HepG2 (cell line): ENCODE results near the gene IMMT. TPM values are rescaled to one million over a fixed set of nuclear protein-coding genes. Genes with fewer than 3 reads are reported as not detected.
A peak's percentile ranks its signal among the peaks of the same experiment; 100 is the strongest.

Experiments used
- ATAC-seq: fragments of 200-7000 bp; cut with Tn5 transposase; 3 replicates; pipeline ENCODE4 v1.9.1; 2020; ENCODE audit warnings: mild to moderate bottlenecking, moderate library complexity
- BruUV-seq: library from RNA; stranded (reverse); fragments of 400-500 nt; replicated peaks from 2 replicates; lab custom pipeline; 2021; lab: Mats Ljungman, UMichigan
- CTCF ChIA-PET: fragments of 300-600 bp; formaldehyde crosslinking; extraction: SDS; loops from one replicate; lab custom pipeline; 2021; ENCODE audit warnings: low total read pairs, inconsistent platforms, low intra/inter-chr PET ratio; lab: Yijun Ruan, JAX
- POLR2A ChIA-PET: fragments of 350-600 bp; sonication (Branson Sonifier 250); formaldehyde crosslinking; loops from one replicate; lab custom pipeline; 2020; ENCODE audit warnings: antibody characterized with exemption, inconsistent platforms; lab: Yijun Ruan, JAX
- DNase-seq: peaks from one replicate; pipeline ENCODE4 v3.0.0-alpha.2; 2015; ENCODE audit warnings: low spot score
- FAIRE-seq: peaks from 3 replicates; lab custom pipeline; 2011; peaks lifted over from hg19 to GRCh38; lab: Jason Lieb, UNC
- H2AFZ ChIP-seq: one replicate; pipeline ENCODE4 v1.6.1; 2011; ENCODE audit warnings: low read length, inconsistent platforms
- H3K27ac ChIP-seq: fragments of 300-600 bp; 3 replicates; pipeline ENCODE4 v1.8.0; 2011; ENCODE audit warnings: mixed run types, mild to moderate bottlenecking, mixed read lengths, low read length, inconsistent platforms; ENCODE audit not compliant: insufficient read depth; ENCODE audit errors: extremely low read length
- H3K27me3 ChIP-seq, 2 experiments: fragments of 200-600 bp in 1 of 2; 2 replicates in 1 of 2; 3 replicates in 1 of 2; pipeline versions ENCODE4 v1.6.0 to v1.8.0; 2011; ENCODE audit warnings: low read length in 2 of 2, mild to moderate bottlenecking in 2 of 2, moderate library complexity in 2 of 2, inconsistent platforms in 1 of 2; ENCODE audit not compliant: insufficient read depth in 2 of 2, control insufficient read depth in 1 of 2
- H3K36me3 ChIP-seq, 2 experiments: fragments of 200-600 bp in 1 of 2; replicated peaks in 1 of 2; 2 replicates in 1 of 2; 3 replicates in 1 of 2; pipeline versions ENCODE4 v1.5.1 to v1.8.0; 2011; ENCODE audit warnings: low read length in 2 of 2, inconsistent platforms in 1 of 2; ENCODE audit not compliant: insufficient read depth in 2 of 2, control insufficient read depth in 1 of 2
- H3K4me1 ChIP-seq: 2 replicates; pipeline ENCODE4 v1.5.1; 2012; ENCODE audit warnings: low read length, inconsistent platforms; ENCODE audit not compliant: insufficient read depth
- H3K4me2 ChIP-seq: 2 replicates; pipeline ENCODE4 v1.6.0; 2011; ENCODE audit warnings: low read depth, low read length, inconsistent platforms
- H3K4me3 ChIP-seq, 3 experiments: fragments of 200-600 bp in 1 of 3; sonication (generic), shearing (Covaris generic) in 1 of 3; replicated peaks in 1 of 3; 2 replicates each; pipeline ENCODE4 v1.5.1; 2011 to 2016; ENCODE audit warnings: low read length in 3 of 3, inconsistent platforms in 2 of 3, low read depth in 2 of 3, mild to moderate bottlenecking in 2 of 3, control low read depth in 1 of 3, mixed read lengths in 1 of 3; ENCODE audit not compliant: insufficient read depth in 1 of 3
- H3K79me2 ChIP-seq: one replicate; pipeline ENCODE4 v1.6.1; 2011; ENCODE audit warnings: low read length, inconsistent platforms; ENCODE audit not compliant: insufficient read depth
- H3K9ac ChIP-seq: 2 replicates; pipeline ENCODE4 v1.6.0; 2011; ENCODE audit warnings: mild to moderate bottlenecking, low read depth, low read length, inconsistent platforms; ENCODE audit not compliant: insufficient read depth
- H3K9me3 ChIP-seq: 2 replicates; pipeline ENCODE4 v1.5.1; 2012; ENCODE audit warnings: mild to moderate bottlenecking, low read length
- H4K20me1 ChIP-seq: 2 replicates; pipeline ENCODE4 v1.6.0; 2011; ENCODE audit warnings: inconsistent platforms, mild to moderate bottlenecking, low read length, moderate library complexity; ENCODE audit not compliant: insufficient read depth
- HDAC1 ChIP-seq: sonication (generic); formaldehyde crosslinking; IDR thresholded peaks from 2 replicates; pipeline ENCODE4 v1.5.1; 2020; ENCODE audit warnings: mild to moderate bottlenecking, missing genetic modification reagents
- HOXA9 ChIP-seq: sonication (generic); formaldehyde crosslinking; IDR thresholded peaks from 2 replicates; pipeline ENCODE4 v1.8.1; 2022; ENCODE audit warnings: missing genetic modification reagents, mild to moderate bottlenecking, moderate library complexity, borderline replicate concordance
- KDM2A ChIP-seq: sonication (generic); formaldehyde crosslinking; IDR thresholded peaks from 2 replicates; pipeline ENCODE4 v1.4.0; 2020; ENCODE audit warnings: low read depth, missing genetic modification reagents, borderline replicate concordance
- REL ChIP-seq: sonication (generic); formaldehyde crosslinking; conservative IDR thresholded peaks from 2 replicates; pipeline ENCODE4 v1.8.0; 2022; ENCODE audit warnings: mild to moderate bottlenecking, missing genetic modification reagents, moderate library complexity
- SKIL ChIP-seq: sonication (generic); formaldehyde crosslinking; IDR thresholded peaks from 2 replicates; pipeline ENCODE4 v1.8.0; 2022; ENCODE audit warnings: missing genetic modification reagents, mild to moderate bottlenecking, moderate library complexity, borderline replicate concordance
- SMARCC2 ChIP-seq: fragments of 450-650 bp; IDR thresholded peaks from 2 replicates; pipeline ENCODE4 v1.6.1; 2017; ENCODE audit warnings: antibody characterized with exemption, mild to moderate bottlenecking
- WGBS: methylation state at CpG from one replicate; pipeline ENCODE4 v1.1.6; 2017; ENCODE audit warnings: low lambda C conversion rate; 5-methylcytosine and 5-hydroxymethylcytosine counted together
- in situ Hi-C: cut with HindIII; loops from 2 replicates; pipeline ENCODE4 v1.10.0; 2017; ENCODE audit warnings: low pct_unique_long_range_greater_than_20kb; ENCODE audit not compliant: extremely low pct_ligation_motif_present
- intact Hi-C: fragments of 100-400 bp; cut with micrococcal nuclease; formaldehyde crosslinking; loops from one replicate; pipeline ENCODE4 v1.10.0; 2022; ENCODE audit not compliant: unreplicated experiment
- polyA plus RNA-seq, 8 experiments: library from polyadenylated mRNA; depleted of rRNA in 3 of 8; stranded (reverse) in 7 of 8; unstranded in 1 of 8; fragments of >200 nt; fragmentation: Illumina TruSeq in 4 of 8; extraction: Trizol in 4 of 8; gene quantifications; 2 replicates each; pipeline versions ENCODE4 v1.2.1 to v1.2.3, GENCODE V29; 2011 to 2016; ENCODE audit warnings: low read depth in 4 of 8, missing spikeins in 1 of 8, mixed read lengths in 1 of 8; ENCODE audit not compliant: insufficient read depth in 1 of 8
- total RNA-seq, 5 experiments: library from RNA; depleted of rRNA; stranded (reverse); fragments of >200 nt; fragmentation: Illumina TruSeq; extraction: Trizol; gene quantifications; 2 replicates each; pipeline ENCODE4 v1.2.3, GENCODE V29; 2016; ENCODE audit warnings: low read depth in 1 of 5
- TF ChIP-seq, protein P1 (sequence below): sonication (generic); formaldehyde crosslinking; IDR thresholded peaks from 2 replicates; pipeline ENCODE4 v1.5.0; 2020; ENCODE audit warnings: mild to moderate bottlenecking, missing genetic modification reagents, moderate library complexity
- TF ChIP-seq, protein P2 (sequence below): sonication (generic); formaldehyde crosslinking; IDR thresholded peaks from 2 replicates; pipeline ENCODE4 v1.8.0; 2022; ENCODE audit warnings: mild to moderate bottlenecking, missing genetic modification reagents; ENCODE audit not compliant: insufficient replicate concordance
- TF ChIP-seq, protein P3 (sequence below): sonication (generic); formaldehyde crosslinking; IDR thresholded peaks from 2 replicates; pipeline ENCODE4 v1.5.1; 2020; ENCODE audit warnings: mild to moderate bottlenecking, moderate library complexity, missing genetic modification reagents

Gene IMMT
- total and polyA plus RNA-seq, 2 of the 13 experiments (the other 11 are each of a cell fraction or from before 2014, with no cell fraction given), result 63.5 to 119 TPM

GRCh38 chr2:86225581-86225980 is 30.3 kb upstream of the IMMT start:
- in situ Hi-C loops, result no loop called here
- DNase-seq (no peak), ATAC-seq (no peak)

DNA sequence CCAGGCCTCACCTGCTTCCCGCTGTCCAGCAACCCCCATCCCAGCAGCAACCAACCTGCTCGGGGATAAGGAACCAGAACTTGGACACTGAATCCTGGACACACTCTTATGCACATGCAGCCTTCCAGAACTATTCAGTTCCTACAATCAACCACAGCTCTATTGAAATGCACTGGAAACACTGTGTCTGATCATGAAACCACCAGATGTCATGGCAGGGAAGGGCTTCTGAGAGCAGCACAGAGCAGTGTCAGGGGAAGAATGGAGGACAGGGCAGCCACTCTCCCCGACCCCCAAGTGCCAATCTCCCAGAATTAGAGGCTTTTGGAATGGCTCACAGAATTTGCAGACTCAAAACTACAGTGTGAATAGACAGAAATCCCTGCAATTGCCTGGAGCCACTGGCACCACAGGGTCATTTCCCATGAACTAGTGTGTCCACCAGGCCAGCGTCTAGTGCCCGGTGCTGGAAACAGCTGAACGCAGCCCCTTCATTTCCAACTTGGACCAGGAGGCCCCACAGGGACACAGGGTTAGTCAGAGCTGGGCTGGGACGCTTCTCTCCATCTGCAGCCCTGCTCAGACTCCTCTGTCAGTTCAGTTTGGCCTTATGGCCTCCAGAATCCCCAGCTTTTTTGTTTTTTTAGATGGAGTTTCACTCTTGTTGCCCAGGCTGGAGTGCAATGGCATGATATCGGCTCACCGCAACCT is 29.5 kb upstream of the IMMT start:
- no peaks in the 10 kb centered on the region for H3K36me3 ChIP-seq
- DNase-seq, result no peak
- intact Hi-C loops, result no loop called here
- TF ChIP-seq, protein P1, sequence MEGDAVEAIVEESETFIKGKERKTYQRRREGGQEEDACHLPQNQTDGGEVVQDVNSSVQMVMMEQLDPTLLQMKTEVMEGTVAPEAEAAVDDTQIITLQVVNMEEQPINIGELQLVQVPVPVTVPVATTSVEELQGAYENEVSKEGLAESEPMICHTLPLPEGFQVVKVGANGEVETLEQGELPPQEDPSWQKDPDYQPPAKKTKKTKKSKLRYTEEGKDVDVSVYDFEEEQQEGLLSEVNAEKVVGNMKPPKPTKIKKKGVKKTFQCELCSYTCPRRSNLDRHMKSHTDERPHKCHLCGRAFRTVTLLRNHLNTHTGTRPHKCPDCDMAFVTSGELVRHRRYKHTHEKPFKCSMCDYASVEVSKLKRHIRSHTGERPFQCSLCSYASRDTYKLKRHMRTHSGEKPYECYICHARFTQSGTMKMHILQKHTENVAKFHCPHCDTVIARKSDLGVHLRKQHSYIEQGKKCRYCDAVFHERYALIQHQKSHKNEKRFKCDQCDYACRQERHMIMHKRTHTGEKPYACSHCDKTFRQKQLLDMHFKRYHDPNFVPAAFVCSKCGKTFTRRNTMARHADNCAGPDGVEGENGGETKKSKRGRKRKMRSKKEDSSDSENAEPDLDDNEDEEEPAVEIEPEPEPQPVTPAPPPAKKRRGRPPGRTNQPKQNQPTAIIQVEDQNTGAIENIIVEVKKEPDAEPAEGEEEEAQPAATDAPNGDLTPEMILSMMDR (CRISPR knock-in tag), result peak; percentile 13; the same call in 1 of the 2 replicates
- TF ChIP-seq REL, result no peak
- no peak for TF ChIP-seq SKIL (CRISPR knock-in tag)
- no peak for TF ChIP-seq HOXA9
- no peak for TF ChIP-seq HDAC1
- TF ChIP-seq, protein P2, sequence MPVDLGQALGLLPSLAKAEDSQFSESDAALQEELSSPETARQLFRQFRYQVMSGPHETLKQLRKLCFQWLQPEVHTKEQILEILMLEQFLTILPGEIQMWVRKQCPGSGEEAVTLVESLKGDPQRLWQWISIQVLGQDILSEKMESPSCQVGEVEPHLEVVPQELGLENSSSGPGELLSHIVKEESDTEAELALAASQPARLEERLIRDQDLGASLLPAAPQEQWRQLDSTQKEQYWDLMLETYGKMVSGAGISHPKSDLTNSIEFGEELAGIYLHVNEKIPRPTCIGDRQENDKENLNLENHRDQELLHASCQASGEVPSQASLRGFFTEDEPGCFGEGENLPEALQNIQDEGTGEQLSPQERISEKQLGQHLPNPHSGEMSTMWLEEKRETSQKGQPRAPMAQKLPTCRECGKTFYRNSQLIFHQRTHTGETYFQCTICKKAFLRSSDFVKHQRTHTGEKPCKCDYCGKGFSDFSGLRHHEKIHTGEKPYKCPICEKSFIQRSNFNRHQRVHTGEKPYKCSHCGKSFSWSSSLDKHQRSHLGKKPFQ (CRISPR knock-in tag), result no peak
- TF ChIP-seq, protein P3, sequence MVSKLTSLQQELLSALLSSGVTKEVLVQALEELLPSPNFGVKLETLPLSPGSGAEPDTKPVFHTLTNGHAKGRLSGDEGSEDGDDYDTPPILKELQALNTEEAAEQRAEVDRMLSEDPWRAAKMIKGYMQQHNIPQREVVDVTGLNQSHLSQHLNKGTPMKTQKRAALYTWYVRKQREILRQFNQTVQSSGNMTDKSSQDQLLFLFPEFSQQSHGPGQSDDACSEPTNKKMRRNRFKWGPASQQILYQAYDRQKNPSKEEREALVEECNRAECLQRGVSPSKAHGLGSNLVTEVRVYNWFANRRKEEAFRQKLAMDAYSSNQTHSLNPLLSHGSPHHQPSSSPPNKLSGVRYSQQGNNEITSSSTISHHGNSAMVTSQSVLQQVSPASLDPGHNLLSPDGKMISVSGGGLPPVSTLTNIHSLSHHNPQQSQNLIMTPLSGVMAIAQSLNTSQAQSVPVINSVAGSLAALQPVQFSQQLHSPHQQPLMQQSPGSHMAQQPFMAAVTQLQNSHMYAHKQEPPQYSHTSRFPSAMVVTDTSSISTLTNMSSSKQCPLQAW, result 0 out of 2 replicates have a peak, but pooled peaks have one; percentile 19
- no peak for TF ChIP-seq KDM2A

More at GRCh38 chr2:86225581-86225980, 30.3 kb upstream of the IMMT start:
- H3K79me2 ChIP-seq, result no peaks in the 10 kb centered on the region
- H3K27ac ChIP-seq, result no peak overlapping the region
- no TSS peak for BruUV-seq
- FAIRE-seq, result no peak
- CTCF ChIA-PET, result no interaction called here
- TF ChIP-seq SMARCC2, result no peak
- no peak overlapping the region for H2AFZ ChIP-seq
- H3K9ac ChIP-seq, result no peak overlapping the region
- H3K4me3 ChIP-seq, result no peak overlapping the region
- H3K4me2 ChIP-seq, result no peak overlapping the region
- no peaks in the 10 kb centered on the region for H4K20me1 ChIP-seq
- H3K27me3 ChIP-seq, result peaks cover 4 to 20% of the 10 kb centered on the region in 2 experiments; a peak in 2 of 5 replicates
- no peaks in the 10 kb centered on the region for H3K36me3 ChIP-seq
- peaks cover 29% of the 10 kb centered on the region for H3K4me1 ChIP-seq
- POLR2A ChIA-PET, result no interaction called here
- intact Hi-C loops, result no loop called here
- 64% methylated on average over 5 of the region's 6 CpGs for WGBS
- no peaks in the 10 kb centered on the region for H3K9me3 ChIP-seq

More for the DNA sequence above, 29.5 kb upstream of the IMMT start:
- Histone ChIP-seq H3K9ac (no peak overlapping the region), H3K4me2 (no peak overlapping the region), H2AFZ (no peak overlapping the region), H3K9me3 (no peaks in the 10 kb centered on the region), H3K79me2 (no peaks in the 10 kb centered on the region), H3K4me3 (no peak overlapping the region), H3K27me3 (peaks cover 4 to 20% of the 10 kb centered on the region in 2 experiments; a peak in 2 of 5 replicates), H4K20me1 (no peaks in the 10 kb centered on the region), H3K27ac (no peak overlapping the region), H3K4me1 (peaks cover 30% of the 10 kb centered on the region)
- POLR2A ChIA-PET, result no interaction called here
- in situ Hi-C loops, result loop anchor here (5.0 kb wide), 1 partner anchor 148 kb away; no protein-coding TSS in a partner anchor
- CTCF ChIA-PET, result no interaction called here
- no peak for ATAC-seq
- FAIRE-seq, result no peak
- WGBS, result 45% methylated on average over 6 of the region's 9 CpGs
- BruUV-seq, result no TSS peak
